HG02588 (cell line): ENCODE data around the gene MKNK1.

ENCODE experiments used
- ATAC-seq: cut with Tn5 transposase; IDR thresholded peaks from one replicate; pipeline ENCODE4 v1.9.1; 2021; ENCODE audit warnings: mild to moderate bottlenecking, moderate library complexity; ENCODE audit not compliant: unreplicated experiment

MKNK1 gene

GRCh38 chr1:46568461-46568891, 35.6 kb downstream of the MKNK1 start:
- no peak for ATAC-seq

GRCh38 chr1:46563341-46563740, 40.7 kb downstream of the MKNK1 start:
- no peak for ATAC-seq

DNA sequence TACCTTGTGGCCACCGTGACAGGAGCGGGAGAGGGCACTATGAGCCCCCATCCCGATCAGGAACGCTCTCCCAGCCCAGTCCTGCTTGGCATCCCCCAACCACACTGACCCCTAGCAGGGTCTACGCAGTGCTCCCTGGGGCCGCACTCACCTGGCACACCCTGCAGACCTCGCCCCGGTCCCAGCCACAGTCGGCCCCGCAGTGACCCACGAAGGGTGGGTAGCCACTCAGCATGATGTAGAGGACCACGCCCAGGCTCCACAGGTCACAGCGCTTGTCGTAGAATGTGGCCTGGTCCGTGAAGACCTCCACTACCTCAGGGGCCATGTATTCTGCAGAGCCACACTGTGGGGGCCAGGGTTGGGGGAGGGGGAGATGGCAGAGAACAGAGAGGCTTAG, 41.6 kb downstream of the MKNK1 start:
- no peak for ATAC-seq

DNA sequence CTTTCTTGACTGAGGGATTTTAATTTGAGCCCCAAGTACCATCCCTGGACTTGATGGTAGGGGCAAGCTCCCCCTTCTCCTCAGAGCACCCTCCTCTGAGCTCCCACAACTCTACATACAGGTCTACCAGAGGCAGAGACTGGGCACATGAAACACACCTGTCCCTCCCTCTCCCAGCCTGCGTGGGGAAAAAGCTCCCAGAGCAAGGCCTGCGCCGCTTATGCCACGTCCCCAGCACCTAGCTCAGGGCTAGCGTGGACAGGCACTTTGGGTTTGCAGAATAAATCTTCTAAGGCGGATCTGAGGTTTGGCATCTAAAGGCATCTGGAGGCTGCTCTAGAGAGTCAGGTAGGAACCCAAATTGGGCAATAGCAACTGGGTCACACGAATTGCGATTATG, 45.1 kb downstream of the MKNK1 start:
- ATAC-seq: no peak

- ATAC-seq: no peak
Measured at GRCh38 chr1:46558141-46558963, 45.7 kb downstream of the MKNK1 start.

DNA sequence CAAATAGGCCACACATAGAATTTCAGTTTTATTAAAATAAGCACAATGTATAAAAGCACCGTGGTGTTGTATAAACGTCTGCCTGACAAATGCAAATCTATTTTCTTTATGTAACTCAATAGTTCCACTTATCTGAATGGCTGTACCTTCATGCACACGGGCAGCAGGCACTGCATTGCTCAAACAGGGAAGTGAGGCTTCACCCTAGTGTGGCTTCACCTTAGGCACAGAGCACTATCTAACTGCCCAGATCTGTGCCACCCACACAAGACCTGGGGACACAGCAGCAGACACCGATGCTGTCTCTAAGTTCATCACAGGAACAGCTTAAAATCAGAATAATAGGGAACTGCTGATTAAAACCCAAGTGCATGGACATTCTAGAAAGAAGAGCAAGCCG, 46.7 kb downstream of the MKNK1 start:
- ATAC-seq: no peak

- no peak for ATAC-seq
Measured at GRCh38 chr1:46556822-46557221, 47.2 kb downstream of the MKNK1 start.

DNA sequence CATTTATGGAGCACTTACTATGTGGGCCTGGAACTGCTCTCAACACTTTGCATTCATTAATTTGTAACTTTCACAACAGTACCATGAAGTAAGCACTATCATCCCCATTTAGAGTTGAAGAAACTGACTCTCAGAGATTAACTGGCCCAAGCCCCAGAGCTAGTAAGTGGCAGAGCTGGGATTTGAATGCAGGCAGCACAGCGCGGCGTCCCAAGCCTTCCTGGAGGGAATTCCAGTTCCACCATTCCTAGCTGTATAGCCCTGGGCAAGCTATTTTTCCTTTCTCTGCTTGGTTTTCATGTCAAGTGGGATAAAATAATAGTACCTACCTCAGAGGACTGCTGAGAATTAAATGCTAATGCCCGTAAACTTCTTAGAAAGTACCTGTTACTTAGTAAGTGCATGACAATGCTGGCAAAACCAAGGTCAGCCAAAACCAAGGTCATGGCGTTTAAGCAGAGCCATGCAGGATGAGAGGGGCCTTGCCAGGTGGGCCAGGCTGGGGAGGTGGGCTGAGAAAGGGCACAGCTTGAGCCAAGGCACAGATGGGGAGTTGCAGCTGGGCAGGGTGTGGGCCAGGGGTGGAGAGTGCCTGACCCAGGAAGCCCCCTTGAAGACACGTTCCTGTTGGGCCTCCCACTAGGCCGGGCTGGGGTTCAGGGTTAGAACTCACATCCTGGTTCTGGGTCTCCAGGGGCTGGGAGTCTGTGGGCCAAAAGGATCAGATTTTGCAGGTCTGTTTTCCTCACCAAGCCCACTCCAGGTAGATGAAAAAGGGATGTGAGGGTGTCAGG, 48.0 kb downstream of the MKNK1 start:
- ATAC-seq: no peak

DNA sequence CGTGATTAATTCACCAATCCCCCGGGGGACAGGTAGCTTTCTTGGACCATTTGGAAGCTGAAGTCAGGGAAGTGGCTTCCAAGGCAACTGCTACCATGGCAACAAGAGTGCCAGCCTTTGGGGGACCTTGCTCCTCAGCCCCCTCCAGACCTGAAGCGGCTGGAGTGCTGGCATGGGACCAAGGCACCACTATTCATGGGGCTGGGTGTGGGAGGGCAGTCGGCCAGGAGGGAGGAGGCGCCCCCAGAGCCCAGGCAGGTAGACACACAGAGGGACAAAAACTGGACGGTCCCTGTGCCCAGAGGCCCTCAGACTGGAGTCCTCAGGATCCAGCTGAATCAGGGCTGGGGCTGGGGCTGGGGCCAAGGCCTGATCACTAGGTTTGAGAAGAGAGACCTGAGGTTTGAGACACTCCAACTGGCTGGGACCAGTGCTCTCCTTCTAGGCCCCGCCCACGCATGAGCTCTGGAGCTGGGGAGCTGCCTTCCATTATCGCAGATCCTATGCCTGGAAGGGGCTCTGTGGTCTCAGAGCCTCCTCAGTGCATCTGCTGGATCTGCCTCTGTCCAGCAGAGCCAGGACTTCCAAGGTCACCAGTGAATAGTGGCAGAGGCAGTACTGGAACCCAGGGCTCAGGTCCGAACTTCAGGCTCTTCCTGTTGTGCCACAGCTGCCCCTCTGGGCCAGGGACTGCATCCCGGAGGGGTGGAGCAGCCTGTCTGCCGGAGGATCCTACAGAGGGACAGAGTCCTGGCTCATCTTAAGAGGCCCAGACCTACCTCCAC, 49.3 kb downstream of the MKNK1 start:
- ATAC-seq: no peak

DNA sequence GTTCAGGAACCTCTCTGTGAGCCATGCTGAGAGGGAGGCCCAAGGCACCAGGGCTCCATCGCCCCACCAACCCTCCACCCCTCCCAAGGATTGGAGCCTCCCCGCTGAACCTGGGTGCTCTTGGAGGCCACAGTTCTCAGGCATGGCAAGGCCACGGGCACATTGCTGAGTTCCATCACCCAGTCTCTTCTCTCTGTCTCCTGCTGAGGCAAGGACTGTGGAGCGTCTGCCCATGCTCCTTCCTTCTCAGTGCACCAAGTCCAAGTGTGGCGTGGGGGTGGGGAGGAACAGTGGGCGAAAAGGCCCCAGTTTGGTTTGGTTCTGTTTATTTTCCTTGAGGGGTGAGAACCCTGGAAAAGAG, 49.9 kb downstream of the MKNK1 start:
- no peak for ATAC-seq

DNA sequence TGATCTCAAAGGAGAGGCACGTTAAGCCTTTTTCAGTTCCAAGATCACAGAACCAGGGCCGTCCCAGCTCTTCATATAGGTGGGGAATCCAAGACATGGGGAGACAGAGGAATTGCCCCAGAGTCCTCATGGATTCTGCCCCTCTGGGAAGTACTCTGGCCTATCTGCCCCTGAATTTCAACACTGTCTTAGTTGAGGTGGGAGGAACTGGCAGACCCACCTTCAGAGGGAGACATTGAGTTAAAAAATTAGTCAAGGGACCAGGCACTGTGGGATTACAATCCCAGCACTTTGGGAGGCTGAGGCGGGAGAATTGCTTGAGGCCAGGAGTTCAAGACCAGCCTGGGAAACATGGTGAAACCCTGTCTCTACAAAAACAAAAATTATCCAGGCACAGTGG, 50.6 kb downstream of the MKNK1 start:
- no peak for ATAC-seq

- ATAC-seq: no peak
Measured at GRCh38 chr1:46552357-46553237, 51.5 kb downstream of the MKNK1 start.

DNA sequence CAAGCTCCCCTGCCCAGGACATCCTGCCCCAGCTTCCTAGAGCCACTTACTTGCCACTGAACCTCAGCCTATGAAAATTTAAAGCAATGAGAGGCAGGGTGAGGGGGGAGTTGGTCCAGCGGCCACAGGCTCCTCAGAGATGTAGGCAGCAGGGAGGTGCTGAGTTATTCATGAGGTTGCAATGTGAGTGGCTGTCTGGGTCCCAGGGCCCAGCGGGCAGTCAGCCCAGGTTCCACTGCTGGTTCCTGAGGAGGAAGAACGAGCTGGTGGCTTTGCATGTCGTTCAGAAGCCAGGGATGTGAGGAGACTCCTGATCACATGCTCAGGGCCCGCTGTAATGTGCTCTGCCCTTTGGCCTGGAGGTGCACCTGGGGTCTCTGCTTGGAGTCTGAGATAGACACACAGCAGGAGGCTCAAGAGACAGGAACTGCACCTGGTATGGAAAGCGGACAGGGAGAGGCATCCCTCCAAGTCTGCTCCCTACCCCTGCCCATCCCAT, 52.4 kb downstream of the MKNK1 start, which contains the start of gene KNCN:
Gene KNCN, minus strand, starts transcription at position 51 of the 499 bp plus-strand sequence. CDS start 432 bp downstream, outside the sequence.
- ATAC-seq: no peak

GRCh38 chr1:46550751-46551231, 53.3 kb downstream of the MKNK1 start:
- no peak for ATAC-seq

DNA sequence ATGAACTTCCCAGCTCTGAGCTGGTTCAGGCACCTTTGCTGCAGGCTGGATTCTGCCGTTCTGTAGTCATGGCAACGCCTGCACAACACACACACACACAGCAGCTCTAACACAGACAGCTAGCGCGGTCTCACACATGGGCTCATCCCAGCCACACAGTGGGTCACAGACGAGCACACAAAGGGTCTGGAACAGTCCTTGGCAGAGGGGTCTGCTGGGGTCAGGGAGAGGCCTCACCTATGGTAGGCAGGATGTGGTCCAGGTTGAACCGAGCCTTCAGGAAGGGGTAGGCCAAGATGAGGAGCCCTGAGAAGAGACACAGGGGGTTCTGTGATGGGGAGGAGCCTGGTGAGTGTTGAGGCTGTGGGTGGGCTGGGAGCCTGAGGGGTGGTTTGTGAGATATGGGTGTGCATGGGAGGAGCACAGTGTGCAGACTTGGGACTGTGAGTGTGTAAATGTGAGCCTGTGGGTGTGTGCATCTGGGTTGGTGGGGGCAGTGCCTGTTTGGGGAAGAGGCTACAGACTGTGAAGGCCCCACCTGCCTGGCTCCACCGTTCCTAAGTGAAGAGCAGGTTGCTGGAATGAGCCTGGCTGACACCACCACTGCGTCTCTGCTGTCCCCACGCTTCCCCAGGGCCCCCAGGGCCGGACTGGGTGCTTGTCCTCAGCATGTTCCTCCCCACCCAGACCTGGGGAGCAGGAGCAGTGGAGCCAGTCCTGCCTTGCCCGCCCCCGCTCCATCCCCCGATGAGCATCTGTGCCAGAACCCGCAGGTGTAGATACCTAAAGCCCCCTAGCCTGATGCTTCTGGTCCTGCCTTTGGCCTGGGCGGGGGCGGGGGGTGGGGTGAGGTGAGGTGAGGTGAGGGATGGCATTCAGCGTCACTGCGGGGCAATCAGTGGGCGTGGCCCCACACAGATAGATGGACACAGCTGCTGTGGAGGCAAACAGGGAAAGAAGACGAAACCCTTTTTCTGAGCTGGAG, 54.1 kb downstream of the MKNK1 start:
- no peak for ATAC-seq

- no peak for ATAC-seq
Measured at GRCh38 chr1:46547481-46548383, 56.3 kb downstream of the MKNK1 start.

DNA sequence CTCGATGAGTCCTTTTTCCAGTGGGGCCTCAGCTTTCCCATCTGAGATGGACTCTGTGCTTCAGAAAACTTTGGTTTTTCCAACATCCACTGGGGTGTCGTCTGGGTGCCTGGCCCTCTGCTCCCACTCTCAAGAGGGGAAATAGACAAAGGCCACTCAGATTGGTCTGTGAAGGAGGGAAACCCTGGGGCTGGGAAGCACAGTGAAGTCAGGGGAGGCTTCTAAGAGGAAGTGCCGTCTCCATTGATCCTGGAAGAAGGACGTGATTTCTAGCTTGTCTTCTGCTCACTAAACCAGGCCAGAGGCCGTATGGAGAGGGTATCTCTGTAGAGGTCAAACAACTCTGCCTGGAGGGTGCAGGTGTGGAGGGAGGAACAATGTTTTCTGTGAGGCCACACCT, 57.9 kb downstream of the MKNK1 start:
- no peak for ATAC-seq

GRCh38 chr1:46545784-46546183, 58.3 kb downstream of the MKNK1 start:
- no peak for ATAC-seq
